Nucleus accumbens (tissue), 56 donors: ENCODE data around the gene NNMT.

Source experiments
- DNase-seq, 56 donors: peaks; one replicate each; lab custom pipeline; 2025; lab: John Stamatoyannopoulos, UW

The NNMT gene

DNA sequence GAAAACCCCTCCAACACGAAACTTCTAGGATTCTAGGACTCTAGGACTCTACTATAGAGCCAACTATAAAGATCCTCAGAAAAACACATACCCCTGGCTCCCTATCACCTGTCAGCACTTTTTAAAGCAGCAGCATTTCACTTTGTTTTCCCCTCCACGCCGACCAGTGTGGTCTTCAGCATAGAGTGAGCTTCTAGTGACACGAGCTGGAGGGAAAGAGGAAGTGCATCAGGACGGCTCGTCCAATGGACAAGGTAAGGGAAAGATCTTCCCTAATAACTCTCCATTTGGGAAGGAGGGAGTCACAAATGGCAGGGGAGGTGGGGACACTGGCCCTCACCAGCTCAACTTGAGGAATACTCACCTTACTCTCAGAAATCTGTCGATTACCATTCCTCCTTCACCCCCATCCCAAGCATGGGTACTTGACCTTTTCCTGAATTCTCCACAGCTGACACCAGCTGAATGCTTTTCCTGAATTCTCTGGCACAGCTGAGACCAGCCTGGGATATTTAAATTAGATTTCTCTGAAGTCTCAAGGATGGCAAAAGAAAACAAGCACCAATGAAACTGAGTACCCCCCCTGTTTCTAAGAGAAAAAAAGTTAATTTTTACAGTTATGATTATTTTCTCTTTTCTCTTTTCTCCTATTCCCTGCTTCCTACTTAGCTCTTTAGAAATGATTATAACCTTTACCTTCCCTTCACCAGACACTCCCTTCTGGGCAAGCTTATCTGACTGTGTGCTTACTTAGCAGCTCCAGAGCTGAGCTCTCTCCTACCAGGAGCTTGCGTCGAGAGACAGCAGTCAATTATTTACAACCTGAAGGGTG lies 33.3 kb upstream of the NNMT start:
- peak in 20 of 56 donors; percentile 4 to 51 (median 19) for DNase-seq

DNA sequence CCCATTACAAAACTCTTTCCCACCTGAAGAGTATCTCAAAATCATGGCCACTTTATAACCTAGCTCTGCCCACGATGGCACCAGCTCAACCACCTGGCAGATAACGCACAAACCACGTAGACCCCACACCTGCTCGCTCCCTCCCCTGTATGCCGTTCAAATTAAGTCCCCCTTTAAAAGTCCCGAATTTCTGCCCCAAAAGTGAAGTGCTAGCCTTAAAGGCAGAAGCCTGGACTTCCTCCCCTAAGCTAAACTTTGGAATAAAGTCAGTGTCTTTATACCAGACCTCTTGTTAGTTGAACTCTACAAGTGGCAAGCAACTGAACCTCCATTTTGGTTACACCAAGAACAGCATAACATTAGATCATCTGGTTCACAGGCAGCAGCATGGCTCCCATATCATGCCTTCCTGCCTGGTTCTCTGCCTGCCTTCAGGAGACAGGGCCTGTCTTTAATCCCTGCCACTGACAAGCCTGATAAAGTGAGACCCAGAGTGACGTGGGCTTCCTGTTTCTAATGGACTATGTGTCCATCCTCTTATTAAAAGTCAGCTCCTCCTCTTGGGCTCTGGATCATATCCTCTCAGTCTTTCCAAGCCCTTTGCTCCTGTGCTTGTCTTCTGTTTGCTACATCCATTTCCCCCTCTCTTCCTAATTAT lies 32.6 kb upstream of the NNMT start:
- DNase-seq: no peak

DNA sequence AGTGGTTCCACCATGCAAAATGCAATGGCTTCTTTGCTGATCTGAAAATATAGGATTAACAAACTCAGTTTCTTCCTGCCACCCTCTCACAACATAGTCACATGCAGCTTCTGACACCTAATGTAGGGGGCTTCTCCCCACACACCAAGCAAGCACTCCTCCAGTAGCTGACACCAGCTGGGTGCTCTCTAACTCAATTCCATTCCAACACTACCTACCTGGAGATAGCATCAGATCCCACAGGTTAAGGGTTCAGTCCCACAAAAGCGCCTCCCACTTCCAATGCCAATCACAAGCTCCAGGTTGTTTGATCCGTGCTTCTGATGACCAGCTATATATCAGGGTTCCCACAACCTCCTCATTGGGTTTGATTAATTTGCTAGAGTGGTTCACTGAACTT lies 31.8 kb upstream of the NNMT start:
- DNase-seq: no peak

DNA sequence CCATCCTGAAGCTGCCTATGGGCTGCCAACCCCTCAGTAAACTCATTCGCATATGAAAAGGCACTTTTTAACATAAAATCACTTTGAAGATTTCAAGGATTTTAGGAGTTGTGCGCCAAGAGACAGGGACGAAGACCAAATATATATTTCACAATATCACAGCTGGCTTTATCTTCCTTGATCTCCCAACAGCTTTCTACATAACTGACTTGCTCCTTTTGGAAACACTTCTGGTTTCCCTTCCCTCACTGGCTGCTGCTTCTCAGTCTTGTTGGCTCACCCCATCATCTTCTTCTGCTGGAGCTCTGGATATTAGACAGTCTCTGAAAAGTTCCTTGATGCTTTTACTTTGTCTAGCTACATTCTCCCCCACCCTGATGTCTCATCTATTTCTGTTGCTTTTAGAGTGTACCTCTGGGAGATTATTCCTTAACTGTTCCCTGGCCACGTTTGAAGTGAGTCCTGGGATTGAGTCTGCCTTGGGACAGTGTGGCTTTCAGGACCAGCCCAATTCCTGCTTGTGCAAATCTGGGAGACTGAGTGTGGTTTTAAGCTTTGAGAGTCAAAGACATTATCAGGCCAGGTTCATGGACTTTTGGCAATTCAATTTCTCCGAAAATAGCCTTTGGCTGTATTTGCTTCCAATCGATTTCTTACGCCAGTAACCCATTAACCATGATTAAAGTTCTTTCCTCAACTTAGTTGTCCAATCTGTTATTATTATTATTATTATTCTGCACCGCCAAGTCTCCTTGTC lies 30.9 kb upstream of the NNMT start:
- no peak for DNase-seq

DNA sequence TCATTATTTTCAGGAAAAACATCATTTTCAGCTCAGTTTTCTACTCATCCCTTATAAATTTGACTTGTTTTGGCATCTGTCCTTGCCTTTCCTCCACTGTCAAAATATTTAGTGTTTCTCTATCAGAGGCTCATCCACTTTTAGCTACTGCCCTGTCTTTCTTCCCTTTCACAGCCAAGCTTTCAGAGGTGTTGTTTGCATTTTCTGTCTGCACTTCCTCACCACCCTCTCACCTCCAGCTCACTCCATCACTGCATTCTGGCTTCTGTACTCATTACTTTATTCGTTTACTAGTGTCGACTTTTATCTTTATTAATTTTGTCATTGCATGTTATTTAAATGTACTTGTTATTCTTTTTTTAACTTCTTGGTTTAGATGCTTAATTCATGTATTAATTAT lies 26.7 kb upstream of the NNMT start:
- DNase-seq: no peak

DNA sequence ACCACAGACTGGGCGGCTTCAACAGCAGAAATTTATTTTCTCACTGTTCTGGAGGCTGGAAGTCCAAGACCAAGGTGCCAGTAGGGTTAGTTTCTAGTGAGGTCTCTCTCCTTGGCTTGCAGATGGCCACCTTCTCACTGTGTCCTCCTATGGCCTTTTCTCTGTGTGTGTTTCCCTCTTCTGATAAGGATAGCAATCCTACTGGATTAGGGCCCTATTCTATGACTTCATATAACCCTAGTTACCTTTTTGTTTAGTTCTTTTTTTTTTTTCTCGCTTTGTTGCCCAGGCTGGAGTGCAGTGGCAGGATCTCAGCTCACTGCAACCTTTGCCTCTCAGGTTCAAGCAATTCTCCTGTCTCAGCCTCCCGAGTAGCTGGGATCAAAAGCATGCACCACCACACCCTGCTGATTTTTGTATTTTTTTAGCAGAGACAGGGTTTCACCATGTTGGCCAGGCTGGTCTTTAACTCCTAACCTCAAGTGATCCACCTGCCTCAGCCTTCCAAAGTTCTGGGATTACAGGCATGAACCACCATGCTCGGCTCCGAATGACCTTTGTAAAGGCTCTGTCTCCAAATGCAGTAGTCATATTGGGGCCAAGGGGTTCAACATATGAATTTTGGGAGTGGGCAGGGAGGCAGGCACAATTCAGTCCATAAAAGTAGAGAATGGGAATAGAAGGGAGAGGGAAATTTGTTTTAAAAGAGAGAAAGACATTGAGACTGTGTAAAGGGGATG lies 25.5 kb upstream of the NNMT start:
- no peak for DNase-seq

DNA sequence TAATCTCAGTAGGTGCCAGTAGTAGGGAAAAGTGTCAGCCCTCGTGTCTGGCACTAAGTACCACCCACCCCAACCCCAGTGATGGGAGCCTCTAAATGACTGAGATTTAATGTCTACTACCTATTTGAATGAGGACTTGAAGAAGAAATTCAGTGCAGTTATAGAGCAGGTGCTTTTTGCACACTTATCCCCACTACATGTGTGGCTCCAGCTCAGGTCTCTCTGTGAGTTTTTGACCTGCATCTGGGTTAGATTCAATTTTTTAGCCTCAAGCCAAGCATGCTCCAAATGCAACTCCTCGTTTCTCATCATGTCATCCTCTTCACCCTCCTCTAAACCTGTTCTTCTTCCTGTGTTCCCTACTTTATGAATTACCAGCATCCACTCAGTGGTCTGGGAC lies 24.9 kb upstream of the NNMT start:
- no peak for DNase-seq

DNA sequence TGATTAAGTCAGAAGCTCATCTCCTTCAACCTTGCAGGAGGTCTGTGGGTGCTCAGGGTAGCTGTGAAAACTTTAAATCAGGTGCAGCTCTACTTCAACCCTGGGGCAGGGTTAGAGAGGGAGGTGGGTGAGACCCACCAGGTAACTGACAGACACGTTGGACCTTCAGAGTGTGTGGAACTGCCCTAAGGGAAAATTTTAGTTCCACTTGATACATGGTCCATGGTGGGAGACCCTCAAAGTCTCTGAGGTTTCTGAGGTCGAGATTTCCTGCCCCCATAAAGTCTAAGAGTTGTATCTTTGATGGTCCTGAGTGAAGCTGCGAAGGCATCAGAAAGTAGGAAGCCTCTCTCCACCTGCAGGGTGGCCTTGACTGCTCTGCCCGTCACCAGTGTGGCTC lies 23.9 kb upstream of the NNMT start:
- no peak for DNase-seq

DNA sequence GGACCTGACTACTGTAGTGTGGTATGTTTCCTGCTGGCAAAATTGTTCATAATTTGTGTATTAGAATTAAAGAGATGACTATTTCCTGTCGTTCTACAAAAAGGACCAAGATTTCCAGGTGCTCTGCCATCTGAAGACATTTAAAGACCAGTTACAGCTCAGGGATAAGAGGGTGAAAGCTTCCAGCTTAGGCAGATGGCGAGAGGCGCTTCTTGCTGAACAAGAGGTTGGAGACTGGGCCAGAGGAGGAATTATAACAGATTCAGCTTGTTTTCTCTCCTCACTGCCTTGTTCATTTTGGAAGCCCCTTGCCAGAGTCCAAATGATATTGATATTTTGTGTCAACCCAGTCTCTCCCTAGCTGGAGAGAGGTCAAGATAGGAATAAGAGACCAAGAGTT lies 23.1 kb upstream of the NNMT start:
- no peak for DNase-seq

DNA sequence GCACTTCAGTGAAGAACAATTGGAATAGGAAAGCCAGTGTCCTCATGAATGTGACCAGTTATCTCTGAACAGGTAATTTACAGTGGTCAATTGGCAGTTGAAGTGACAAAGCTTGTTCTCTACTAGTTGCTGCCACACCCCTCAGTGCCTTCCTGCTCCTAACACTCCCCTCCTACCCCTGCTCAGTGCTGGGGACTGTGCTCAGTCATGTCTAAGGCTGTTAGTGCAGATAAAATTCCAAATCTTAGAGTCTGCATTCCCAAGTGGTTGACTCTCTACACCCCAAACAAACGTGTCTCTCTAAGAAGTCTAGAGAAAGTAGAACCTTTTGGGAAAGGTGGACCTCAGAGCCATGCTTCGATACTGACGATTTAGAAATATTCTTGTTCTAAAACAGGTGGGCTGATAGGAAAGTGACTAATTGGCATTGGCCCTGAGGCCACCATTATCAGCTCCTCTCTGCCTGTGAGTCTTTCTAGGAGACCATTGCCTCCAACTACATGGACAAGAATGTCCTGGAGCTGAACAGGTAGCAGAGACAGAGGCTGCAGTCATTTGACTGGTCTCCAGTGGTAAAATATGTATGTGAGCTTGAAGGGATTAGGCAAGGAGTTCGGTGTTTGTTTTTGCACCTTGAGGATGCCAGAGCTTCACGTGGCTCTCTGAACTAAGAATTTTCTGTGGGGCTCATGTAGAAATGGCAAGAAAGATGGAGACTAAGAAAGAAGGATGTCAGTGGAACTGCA lies 22.1 kb upstream of the NNMT start:
- DNase-seq: no peak

DNA sequence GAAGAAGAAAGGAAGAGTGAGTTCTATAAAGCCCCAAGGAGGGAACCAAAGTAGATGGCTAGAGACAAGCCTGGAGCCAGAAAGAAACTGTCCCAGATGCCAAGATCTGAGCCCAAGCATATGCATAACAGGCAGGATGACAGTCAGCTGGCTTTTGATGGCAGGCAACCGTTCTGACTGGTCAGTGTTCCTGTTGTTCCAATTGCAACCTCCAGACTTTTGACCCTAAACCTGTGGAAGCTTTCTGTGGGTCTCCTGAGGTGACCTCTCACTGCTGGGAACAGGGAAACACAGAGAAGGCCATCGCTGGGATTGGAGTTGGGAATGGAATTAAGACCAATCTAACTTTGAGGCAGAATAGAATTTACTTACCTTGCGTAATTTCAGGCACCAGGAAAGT lies 21.6 kb upstream of the NNMT start:
- DNase-seq: no peak

DNA sequence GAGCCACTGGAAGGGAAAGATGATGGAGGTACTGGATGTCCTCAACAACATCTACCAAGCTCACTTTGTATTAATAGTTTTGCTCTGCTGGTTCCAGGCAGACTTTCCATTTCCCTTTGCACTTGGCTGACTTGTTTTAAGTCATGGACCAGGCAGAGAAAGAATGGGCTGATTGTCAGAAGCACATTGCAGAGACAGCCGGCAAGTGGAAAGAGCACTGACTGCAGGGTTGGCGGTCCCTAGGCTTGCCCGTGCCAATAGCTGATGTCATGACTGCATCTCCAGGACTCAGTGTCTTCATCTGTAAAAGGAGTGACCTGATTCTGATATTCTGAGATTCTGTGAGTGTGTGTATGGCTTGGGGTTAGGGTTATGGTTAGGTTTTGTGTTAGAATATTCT lies 20.9 kb upstream of the NNMT start:
- DNase-seq: peak in 8 of 56 donors; percentile 9 to 31 (median 14)

DNA sequence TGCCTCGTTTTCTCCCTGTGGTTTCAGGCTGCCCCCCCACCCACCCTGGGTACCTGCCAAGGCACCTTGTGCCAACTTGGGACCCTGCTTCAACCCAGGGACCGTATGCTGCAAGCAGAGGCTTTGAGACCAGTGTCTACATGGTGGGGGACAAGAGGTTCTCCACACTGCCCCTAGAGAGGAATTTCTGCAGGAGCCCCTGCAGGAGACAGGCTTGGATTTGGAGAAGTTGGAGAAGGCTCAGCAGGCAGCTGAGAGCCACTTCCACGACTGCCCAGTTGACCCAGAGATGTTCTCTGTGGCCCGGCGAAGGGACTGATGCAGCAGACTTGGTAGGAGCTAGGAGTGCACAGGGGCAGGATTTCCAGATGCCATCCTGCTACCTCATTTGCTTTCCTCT lies 20.1 kb upstream of the NNMT start:
- no peak for DNase-seq

DNA sequence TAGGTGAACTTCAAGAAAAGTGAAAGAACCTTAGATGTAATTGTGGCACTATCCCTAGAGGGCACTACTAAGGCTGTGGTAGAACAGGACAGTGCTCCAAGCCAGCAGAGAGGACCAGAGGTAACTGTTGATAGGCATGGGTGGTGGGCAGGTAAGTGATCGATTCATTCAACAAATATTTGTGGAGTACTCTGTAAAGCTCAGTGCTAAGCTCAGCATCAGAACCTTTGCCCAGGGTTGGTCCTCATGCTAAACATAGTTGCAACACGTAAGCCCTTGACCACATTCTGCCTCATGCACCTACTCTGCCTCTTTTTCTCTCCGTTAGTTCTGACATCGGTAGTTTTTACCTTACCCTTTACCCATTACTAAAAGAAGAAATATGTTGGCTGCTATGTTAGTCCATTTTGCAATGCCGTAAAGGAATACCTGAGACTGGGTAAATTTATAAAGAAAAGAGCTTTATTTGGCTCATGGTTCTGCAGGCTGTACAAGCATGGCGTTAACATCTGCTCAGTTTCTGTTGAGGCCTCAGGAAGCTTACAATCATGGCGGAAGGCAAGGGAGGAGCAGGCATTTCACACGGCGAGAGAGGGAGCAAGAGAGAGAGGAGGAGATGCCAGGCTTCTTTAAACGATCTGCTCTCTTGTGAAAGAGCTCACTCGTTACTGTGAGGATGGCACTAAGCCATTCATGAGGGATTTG lies 18.4 kb upstream of the NNMT start:
- no peak for DNase-seq

DNA sequence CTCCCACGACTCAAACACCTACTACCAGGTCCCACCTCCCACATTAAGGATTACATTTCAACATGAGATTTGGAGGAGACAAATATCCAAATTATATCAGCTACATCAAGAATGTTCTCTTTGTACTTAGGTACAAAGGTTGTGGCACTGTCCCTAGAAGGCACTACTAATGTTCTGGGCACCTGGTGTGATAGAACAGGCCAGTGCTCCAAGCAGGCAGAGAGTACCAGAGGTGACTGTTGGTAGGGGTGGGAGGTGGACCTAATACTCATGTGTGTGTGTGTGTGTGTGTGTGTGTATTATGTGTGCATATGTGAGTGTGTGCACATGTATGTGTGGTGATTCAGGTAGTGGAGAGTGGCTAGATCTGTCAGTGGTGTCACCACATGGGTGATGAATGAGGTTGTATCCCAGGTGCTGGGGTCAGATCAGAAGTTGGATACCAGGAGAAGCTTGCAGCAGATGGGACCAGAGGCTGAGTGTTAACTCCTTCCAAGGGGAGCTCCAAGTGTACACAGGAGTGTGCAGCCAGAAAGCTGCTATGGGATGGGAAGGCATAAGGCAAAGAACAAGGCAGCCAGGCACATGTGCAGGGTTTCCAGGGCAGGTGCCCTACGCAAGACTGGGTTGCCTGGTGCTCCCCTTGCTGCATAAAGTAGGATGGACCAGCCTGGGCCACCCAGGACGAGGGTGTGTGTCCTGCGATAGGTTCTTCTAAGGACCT lies 17.7 kb upstream of the NNMT start:
- no peak for DNase-seq

DNA sequence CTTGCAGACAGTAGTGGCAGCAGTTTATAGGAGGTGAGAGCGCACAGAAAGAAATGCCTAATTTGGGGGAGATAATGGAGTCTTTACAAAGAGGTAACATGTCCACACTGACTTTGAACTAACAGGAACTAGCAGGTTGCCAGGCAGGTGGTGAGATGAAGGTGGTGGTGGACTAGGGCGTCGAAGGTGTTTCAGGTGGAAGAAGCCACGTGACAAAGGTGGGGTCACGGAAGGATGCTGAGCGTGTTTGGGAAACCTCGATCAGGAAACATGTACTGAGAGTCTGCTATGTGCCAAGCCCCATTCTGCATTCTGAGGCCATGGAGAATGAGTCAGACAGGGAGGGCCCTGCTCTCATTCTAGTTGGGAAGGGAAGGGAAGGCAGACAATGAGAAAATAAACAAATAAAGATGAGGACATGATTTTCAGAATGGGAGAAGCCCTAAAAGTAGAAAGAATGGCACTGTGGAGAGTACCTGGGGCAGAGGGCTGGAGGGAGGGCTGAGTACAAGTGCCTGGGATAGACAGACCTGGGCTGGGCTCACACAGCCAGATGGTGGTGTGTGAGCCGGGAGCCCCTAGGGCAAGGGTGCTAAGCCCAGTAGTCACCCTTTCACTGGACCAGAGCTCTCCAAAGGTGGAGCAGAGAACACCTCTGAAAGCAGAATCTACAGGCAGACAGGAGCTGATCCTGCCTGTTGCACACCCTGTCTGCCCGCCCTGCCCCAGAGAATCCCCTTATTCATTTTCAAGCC lies 16.2 kb upstream of the NNMT start:
- DNase-seq: no peak

DNA sequence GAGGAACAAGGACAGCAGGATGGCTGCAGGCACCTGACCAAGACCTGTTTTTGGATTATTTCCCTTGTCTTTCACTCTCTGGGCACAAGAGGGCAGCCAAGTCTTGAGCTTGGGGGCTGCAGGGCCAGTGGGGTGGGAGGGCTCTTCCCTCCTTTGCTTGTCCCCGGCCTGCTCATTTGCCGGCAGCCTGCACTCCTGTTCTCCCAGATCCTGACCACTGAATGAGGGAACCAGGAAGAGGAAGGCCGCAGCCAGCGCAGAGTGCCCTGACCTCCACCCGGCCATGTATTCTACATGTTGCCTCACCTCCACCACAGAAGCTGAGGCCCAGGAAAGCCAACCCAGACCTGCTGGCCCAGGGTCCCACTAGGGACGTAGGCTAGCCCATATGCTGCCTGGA lies 15.5 kb upstream of the NNMT start:
- DNase-seq: peak in 4 of 56 donors; percentile 13 to 34 (median 18)

DNA sequence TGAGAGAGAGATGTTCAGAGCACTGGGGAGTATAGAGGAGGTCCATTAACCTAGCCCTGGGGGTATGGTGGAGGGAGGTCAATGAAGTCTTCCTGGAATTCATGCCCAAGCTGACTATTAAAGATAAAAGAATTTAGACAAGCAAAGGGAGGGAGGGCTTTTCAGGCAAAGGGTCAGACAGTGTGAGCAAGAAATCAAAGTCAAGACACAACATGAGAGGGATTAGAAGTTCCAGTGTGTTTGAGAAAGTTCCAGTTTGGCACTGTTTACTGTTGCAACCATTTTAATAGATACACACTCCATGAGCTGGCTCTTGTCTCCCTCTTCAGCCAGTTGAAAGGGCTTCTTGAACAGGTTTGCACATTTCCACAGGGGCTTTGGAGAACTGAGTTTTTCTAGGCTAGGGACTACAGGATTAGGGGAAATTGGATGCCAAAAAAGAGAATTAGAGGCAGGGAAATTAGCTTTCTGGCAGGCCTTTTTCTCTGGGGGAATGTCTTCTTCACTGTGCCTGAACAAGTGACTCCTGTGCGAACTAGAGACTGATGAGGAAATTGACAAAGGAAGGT lies 14.7 kb upstream of the NNMT start:
- no peak for DNase-seq
